Gastroesophageal sphincter (tissue), 4 donors: ENCODE measurements around the gene MYO1C. TPM values are rescaled to one million over a fixed set of nuclear protein-coding genes. Genes with fewer than 3 reads are reported as not detected.

ENCODE experiments used
- ATAC-seq: fragments of 150-250 bp; one replicate; pipeline ENCODE4 v1.9.1; 2016; ENCODE audit warnings: mild to moderate bottlenecking, moderate library complexity
- H3K27ac ChIP-seq, 4 donors: fragments of 200-600 bp; sonication (generic) in 3 of 4; 1 replicate in 3 of 4; 2 replicates in 1 of 4; pipeline ENCODE4 v1.5.1; 2016 to 2019
- H3K27me3 ChIP-seq: fragments of 200-600 bp; sonication (generic); one replicate; pipeline ENCODE4 v1.5.1; 2019
- H3K36me3 ChIP-seq, 2 donors: fragments of 200-600 bp; sonication (generic); one replicate each; pipeline ENCODE4 v1.5.1; 2019; ENCODE audit warnings: control low read depth in 1 of 2
- H3K4me1 ChIP-seq, 3 donors: fragments of 200-600 bp; sonication (generic); 1 replicate in 2 of 3; 2 replicates in 1 of 3; pipeline ENCODE4 v1.5.1; 2016 to 2019; ENCODE audit warnings: control low read depth in 2 of 3
- H3K4me3 ChIP-seq, 2 donors: fragments of 200-600 bp; sonication (generic); one replicate each; pipeline ENCODE4 v1.5.1; 2019; ENCODE audit warnings: mild to moderate bottlenecking in 1 of 2, moderate library complexity in 1 of 2
- H3K9me3 ChIP-seq, 3 donors: fragments of 200-600 bp; sonication (generic); one replicate each; pipeline ENCODE4 v1.5.1; 2017 to 2019; ENCODE audit warnings: control low read depth in 2 of 3
- CTCF ChIP-seq, 4 experiments: fragments of 200-600 bp in 2 of 4; fragments of 450-650 bp in 2 of 4; sonication (generic) in 1 of 4; IDR thresholded peaks; one replicate each; pipeline ENCODE4 v1.5.1; 2017 to 2019; ENCODE audit warnings: antibody characterized with exemption in 4 of 4, mild to moderate bottlenecking in 2 of 4, moderate library complexity in 2 of 4
- EP300 ChIP-seq: sonication (generic); formaldehyde crosslinking; IDR thresholded peaks from one replicate; pipeline ENCODE4 v1.6.1; 2017; ENCODE audit warnings: antibody characterized with exemption, mild to moderate bottlenecking
- POLR2A ChIP-seq, 2 donors: fragments of 450-650 bp; IDR thresholded peaks; one replicate each; pipeline ENCODE4 v1.6.1; 2017; ENCODE audit warnings: antibody characterized with exemption in 2 of 2, mild to moderate bottlenecking in 2 of 2, moderate library complexity in 1 of 2
- POLR2AphosphoS5 ChIP-seq: sonication (generic); formaldehyde crosslinking; IDR thresholded peaks from one replicate; pipeline ENCODE4 v1.6.1; 2017; ENCODE audit warnings: antibody characterized with exemption
- WGBS, 2 donors: methylation state at CpG; one replicate each; pipeline ENCODE4 v1.1.5; 2018; ENCODE audit warnings: low coverage in 1 of 2; 5-methylcytosine and 5-hydroxymethylcytosine counted together
- total RNA-seq, 4 donors: library from RNA; depleted of rRNA; stranded (reverse); fragments of >200 nt; gene quantifications; one replicate each; pipeline ENCODE4 v1.1.0, GENCODE V29; 2016

Gene MYO1C
- total RNA-seq, 4 donors from 2014 or later = 215 to 461 (median 287) TPM

DNA sequence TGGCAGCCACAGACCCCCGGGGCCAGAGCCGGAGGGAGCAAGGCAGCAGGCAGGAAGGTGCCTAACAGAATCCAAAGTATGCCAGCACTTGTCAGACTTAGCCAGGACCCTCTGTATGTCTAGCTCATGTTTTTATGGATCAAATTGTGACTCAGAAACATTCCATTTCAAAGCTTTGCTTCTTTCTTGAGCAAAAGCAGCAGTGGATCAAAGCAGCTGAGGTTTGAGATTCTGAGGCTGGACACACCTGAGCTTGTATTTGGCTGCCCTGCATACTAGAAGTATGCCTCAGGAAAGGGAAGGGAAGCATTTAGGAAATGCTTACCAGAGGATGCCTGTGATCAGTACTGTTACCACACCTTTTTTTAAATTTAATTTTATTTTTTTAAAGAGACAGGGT lies 5.7 kb upstream of the MYO1C start:
- Histone ChIP-seq H3K4me3 (no peak overlapping the region), H3K27me3 (no peaks in the 10 kb centered on the region), H3K27ac (peak overlapping the region in 2 of 4 donors; percentile 46 to 100), H3K4me1 (peaks cover 0 to 40% (median 33%) of the 10 kb centered on the region in 3 donors), H3K9me3 (no peaks in the 10 kb centered on the region), H3K36me3 (peaks cover 0 to 75% of the 10 kb centered on the region in 2 donors)
- WGBS, 2 donors = 60% methylated on average over 1 of the region's 2 CpGs; no CpG with 5 or more reads in 1 of the 2 donors
- TF ChIP-seq EP300 (no peak), POLR2AphosphoS5 (no peak), POLR2A (IDR thresholded peaks at IDR 0.05) (no peak), CTCF (IDR thresholded peaks at IDR 0.05) (no peak)
- no peak for ATAC-seq

DNA sequence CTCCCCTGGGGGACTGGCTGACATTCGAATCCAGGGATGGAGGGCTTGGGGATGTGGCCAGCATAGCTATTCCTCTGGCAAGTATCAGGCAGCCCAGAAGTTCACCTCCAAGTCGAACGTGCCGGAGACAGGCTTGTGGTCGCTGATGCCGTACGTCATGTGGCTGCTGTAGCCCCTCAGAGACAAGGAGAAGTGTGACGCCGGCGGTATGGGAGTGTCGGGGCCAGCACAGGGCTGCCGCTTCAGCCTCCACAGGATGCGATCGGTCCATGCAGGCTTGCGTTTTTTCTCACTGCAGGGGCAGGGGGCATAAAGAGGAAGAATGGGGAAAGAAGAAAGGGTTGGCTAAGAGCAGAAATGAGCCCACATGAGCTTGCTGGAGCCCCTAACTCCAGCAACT lies 5.3 kb upstream of the MYO1C start:
- H3K36me3 ChIP-seq = peaks cover 0 to 75% of the 10 kb centered on the region in 2 donors
- peaks cover 0 to 44% (median 37%) of the 10 kb centered on the region in 3 donors for H3K4me1 ChIP-seq
- no peaks in the 10 kb centered on the region for H3K27me3 ChIP-seq
- 78% methylated on average over 6 of the region's 15 CpGs; no CpG with 5 or more reads in 1 of the 2 donors for WGBS, 2 donors
- TF ChIP-seq CTCF (IDR thresholded peaks at IDR 0.05) (no peak), POLR2AphosphoS5 (no peak), EP300 (no peak), POLR2A (IDR thresholded peaks at IDR 0.05) (no peak)
- H3K4me3 ChIP-seq = no peak overlapping the region
- ATAC-seq = no peak
- H3K27ac ChIP-seq = peak overlapping the region in 3 of 4 donors; percentile 46 to 100 (median 99)
- no peaks in the 10 kb centered on the region for H3K9me3 ChIP-seq

GRCh38 chr17:1496869-1497268 lies 4.4 kb upstream of the MYO1C start:
- no peak for TF ChIP-seq EP300
- TF ChIP-seq POLR2A (IDR thresholded peaks at IDR 0.05) = no peak
- TF ChIP-seq CTCF (IDR thresholded peaks at IDR 0.05) = no peak
- no peak for TF ChIP-seq POLR2AphosphoS5
- WGBS, 2 donors = 93% methylated on average over 8 of the region's 14 CpGs; no CpG with 5 or more reads in 1 of the 2 donors
- no peak for ATAC-seq
- Histone ChIP-seq H3K36me3 (peaks cover 0 to 65% of the 10 kb centered on the region in 2 donors), H3K9me3 (no peaks in the 10 kb centered on the region), H3K27ac (peak overlapping the region in 3 of 4 donors; percentile 98 to 100 (median 99)), H3K4me1 (peaks cover 0 to 54% (median 47%) of the 10 kb centered on the region in 3 donors), H3K4me3 (no peak overlapping the region), H3K27me3 (no peaks in the 10 kb centered on the region)

DNA sequence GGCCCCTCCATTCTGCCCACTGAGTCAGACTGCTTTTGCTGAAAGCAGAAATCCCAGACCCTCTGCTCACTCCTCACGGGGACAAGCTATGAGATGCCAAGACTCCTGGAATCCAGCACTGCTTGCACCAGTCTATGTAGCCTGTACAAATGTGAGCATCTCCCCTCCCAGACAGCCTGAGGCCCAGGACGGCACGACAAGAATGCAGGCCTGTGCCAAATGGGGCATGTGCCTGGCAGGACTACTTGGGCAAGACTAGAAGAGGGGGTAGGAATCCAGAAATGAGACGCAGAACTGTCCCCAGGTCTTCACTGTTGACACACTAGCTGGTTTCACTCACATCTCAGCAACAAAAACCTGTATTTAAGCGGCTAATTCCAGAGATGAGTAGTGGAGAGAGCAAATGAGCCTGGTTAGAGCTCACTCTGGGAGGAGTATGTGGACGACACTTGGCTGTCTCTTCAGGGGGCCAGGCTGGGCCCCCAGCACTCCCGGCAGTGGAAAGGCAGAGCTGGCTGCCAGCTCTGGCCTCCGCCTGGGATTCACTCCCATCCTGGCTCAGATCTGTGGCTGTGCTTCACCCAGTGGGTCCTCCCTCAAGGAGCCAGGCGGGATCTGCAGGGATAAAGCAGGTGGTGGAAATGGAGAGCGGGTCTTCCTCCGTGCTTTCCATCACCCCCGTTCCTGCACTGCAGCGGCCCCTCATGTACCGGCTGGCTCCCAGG lies 2.9 kb upstream of the MYO1C start:
- H3K27ac ChIP-seq = peak overlapping the region; percentile 62 to 100 (median 98)
- H3K4me1 ChIP-seq = peaks cover 0 to 61% (median 51%) of the 10 kb centered on the region in 3 donors
- peaks cover 0 to 52% of the 10 kb centered on the region in 2 donors for H3K36me3 ChIP-seq
- TF ChIP-seq POLR2AphosphoS5 = peak; percentile 96
- TF ChIP-seq POLR2A (IDR thresholded peaks at IDR 0.05) = no peak
- ATAC-seq = peak; percentile 53
- no peaks in the 10 kb centered on the region for H3K9me3 ChIP-seq
- H3K27me3 ChIP-seq = no peaks in the 10 kb centered on the region
- H3K4me3 ChIP-seq = peak overlapping the region in 1 of 2 donors; percentile 14
- WGBS, 2 donors = 50 to 62% methylated on average over 2 to 4 of the region's 14 CpGs

- no peak for ATAC-seq
- peak overlapping the region; percentile 60 to 100 (median 98) for H3K27ac ChIP-seq
- TF ChIP-seq CTCF (IDR thresholded peaks at IDR 0.05) = no peak
- TF ChIP-seq POLR2A (IDR thresholded peaks at IDR 0.05) = no peak
- TF ChIP-seq EP300 = no peak
- no peak for TF ChIP-seq POLR2AphosphoS5
- H3K27me3 ChIP-seq = no peaks in the 10 kb centered on the region
- H3K36me3 ChIP-seq = peaks cover 0 to 46% of the 10 kb centered on the region in 2 donors
- H3K9me3 ChIP-seq = no peaks in the 10 kb centered on the region
- peaks cover 0 to 68% (median 58%) of the 10 kb centered on the region in 3 donors for H3K4me1 ChIP-seq
- H3K4me3 ChIP-seq = no peak overlapping the region
- WGBS, 2 donors = 67% methylated on average over 3 of the region's 11 CpGs; no CpG with 5 or more reads in 1 of the 2 donors
Measured at GRCh38 chr17:1494736-1495253, 2.3 kb upstream of the MYO1C start.
